RPMI7951 (cell line): Measurements from ENCODE around the gene SAMD4A. TPM values are rescaled to one million over a fixed set of nuclear protein-coding genes. Genes with fewer than 3 reads are reported as not detected.

Experiments used
- DNase-seq: peaks from one replicate; pipeline ENCODE4 v3.0.0-alpha.2; 2012; ENCODE audit warnings: low read depth
- total RNA-seq: library from RNA; depleted of rRNA; stranded (reverse); fragments of >200 nt; shearing (Covaris generic); gene quantifications from 2 replicates; pipeline ENCODE4 v1.2.3, GENCODE V29; 2014

Gene SAMD4A
- total RNA-seq, 1 experiment from 2014 or later: 10.1 TPM

DNA sequence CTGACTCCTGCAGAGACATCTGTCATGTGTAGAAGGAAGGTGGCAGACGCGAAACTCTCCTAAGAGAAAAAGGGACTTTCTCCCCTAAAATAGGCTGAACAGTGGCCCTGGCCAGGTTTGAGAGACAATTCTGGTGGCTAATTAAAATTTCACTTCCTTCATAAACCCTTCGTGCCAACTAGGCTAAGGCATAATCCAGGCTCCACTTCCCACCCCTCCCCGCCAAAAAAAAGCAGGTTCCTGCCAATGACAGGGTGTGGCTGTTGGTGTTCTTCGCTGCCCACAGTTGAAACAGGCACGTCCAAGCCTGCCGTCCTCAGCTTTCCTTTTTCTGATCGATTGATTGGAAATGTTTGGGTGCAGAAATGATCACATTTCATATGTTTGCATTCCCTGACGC, 191.1 kb downstream of the SAMD4A start:
- no peak for DNase-seq

GRCh38 chr14:54759982-54760585, 193.2 kb downstream of the SAMD4A start:
- no peak for DNase-seq

DNA sequence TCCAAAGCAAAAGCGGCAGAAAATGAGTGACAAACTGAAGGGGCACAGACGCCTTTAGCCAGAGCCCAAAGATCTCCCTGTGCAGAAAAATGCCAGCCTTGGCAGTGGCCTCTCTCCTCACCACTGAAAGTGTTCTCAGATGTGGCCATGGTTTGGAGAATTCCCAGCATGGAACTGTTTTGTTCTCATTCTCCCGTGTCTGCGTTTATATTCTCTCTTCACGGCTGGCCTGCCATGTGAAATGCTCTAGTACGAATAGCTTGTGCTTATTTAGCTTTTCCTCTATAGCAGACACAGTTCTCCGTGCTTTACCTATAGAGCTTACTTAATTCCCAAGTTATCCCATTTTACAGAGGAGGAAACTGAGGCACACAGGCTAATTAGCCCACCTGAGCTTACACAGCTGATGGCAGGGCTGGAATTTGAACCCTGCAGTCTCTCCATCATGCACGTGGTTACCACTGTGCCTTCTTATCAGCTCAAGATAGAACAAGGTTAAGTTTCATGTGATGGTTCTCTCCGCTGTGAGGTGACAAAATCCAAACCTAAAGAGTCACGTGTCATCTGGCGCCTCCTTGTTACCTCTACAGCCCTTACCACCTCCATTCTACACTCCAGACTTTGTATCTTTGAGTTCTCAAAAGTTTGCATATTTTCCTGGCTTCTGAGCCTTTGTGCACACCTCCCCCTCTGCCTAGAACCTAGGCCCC, 194.1 kb downstream of the SAMD4A start:
- no peak for DNase-seq

DNA sequence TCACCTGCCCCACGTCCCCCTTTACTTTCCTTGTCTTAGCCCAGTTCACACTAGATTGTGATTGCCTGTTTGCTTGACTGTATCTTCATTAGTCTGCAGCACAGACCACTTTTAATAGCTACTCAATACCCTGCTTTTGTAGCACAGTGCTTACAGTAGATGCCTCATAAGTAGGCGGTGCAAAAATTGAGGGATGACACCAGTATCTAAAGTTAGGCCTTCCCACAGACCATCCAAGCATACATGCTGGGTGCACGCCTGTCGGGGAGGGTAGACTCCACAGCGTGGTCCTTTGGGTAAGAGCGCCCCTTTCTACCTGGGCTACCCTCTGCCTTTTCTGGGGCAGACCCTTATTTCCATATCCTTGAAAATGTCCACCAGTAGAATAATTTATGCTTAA, 194.9 kb downstream of the SAMD4A start:
- no peak for DNase-seq

DNA sequence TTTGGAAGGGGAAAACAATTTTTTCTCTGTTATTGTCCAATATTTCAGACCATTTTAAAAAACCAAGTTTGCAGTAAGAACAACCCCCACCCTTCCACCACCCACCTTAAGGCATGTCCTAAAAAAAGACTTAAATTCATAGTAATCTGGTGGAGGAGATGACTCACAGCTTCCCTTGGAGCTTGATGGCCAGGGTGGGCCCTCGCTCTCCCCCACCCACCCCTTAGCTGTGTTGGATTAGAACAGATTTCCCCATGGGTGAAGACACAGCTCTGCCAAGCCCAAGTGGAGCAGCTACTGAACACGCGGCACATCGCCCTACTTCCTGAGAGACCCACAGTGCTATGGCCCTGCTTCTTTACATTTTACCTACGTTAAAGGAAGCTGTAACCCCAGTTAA, 195.4 kb downstream of the SAMD4A start:
- peak; percentile 27 for DNase-seq

DNA sequence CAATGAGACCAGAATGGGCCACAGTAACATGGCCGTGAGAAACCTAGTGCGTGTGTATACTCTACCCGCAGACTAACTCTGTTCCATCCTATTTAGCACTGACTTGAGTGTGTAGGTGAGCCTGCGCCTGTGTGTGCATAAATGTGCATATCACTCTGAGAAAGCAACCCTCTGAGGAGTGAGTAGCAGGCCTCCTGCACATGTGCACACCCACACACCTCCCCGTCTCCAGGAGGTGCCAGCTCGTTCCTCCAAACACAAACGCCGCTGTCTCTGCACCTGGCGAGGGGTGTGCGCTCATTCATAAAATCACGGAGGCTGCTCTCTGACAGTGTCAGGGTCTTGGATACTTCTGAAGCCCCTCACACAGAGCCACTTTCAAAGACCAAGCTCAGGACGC, 196.8 kb downstream of the SAMD4A start:
- DNase-seq: no peak

DNA sequence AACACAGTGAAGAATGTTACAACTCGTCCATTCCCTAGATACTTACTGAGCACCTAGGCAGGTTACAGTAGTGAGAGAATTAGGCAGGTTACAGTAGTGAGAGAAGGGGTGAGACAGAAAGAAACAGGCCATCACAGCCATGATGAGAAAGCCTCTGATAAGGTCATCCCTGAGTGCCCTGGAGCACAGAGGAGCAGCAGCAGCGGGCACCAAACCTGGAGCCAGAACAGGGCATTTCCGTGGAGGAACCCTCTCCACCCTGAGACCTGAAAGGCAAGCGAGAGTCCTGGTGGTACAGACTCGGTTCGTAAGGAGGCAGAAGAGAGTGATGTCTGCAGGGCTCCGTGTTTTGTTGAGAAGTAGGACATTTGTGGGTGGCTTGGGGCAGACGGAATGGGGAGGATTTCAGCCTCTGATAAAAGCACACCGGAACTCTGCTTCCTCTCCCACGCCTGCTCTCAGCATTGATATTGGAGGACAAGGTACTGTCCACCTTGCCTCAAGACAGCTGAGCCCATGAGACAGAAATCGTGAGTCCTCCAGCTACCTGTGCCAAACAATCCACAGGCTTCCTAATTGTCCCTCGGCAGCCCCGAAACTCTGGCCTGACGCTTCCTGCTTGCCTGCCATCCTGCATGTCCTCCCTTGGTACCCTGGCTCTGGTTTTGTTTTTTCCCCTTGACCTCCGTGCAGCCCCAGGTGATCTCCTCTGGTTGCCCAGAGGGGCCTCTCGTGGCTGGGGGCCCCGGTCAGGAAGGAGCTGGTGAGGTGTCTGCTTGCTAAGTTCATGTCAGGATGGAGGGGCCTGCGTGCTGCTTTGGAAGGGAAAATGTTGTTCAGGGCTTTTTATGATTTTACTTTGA, 199.6 kb downstream of the SAMD4A start:
- no peak for DNase-seq

- no peak for DNase-seq
These were observed 200.2 kb downstream of the SAMD4A start for GRCh38 chr14:54767139-54767431.

DNA sequence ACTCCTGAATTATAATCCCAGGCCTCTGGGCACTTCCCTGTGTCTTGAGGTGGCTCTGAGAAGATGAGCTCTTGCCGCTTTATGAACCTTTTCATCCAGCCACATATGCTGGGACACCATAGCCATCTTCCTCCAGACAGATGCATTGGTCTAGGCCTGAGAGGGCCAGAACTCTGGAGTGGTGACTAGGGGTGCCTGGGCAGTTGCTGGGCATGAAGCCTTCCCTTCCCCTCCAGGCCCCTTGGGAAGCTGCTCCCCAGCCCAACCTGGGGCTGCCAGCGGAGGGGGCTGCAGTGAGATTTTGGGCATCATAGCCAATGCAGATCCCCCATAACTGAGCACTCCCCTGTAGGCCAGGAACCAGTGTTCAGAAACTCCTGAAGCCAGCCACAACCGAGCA, 200.5 kb downstream of the SAMD4A start:
- no peak for DNase-seq

DNA sequence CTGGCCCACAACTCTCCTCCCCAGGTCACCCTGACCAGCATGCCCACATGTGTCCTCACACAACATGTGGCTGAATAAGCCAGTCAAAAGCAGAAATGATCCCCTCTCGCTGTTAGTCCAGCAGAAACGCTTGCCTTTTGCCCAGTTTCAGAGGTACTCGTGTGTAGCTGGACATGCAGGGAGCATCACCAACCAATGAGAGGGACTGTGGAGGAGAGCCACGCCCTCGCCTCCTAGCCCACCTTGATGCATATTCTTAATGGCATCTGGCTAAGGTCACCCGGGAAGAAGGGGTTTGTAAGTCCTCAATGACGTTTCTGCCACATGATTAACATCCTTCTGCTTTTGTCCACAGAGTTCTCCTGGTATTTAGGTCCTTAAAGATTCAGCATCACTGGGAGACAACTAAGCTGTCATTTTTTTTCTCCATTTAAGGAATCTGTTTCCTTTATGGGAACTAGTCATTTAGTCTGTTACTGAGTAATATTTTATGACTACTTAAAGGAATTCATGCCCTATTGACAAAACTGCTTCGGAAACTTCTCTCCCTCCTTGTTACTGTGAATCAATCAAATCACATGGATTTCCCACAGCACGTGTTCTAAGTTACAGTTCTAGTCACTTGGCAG, 201.7 kb downstream of the SAMD4A start:
- DNase-seq: no peak

- no peak for DNase-seq
These were observed 203.3 kb downstream of the SAMD4A start for GRCh38 chr14:54769951-54770863.

- no peak for DNase-seq
These were observed 204.6 kb downstream of the SAMD4A start for GRCh38 chr14:54771411-54772027.

DNA sequence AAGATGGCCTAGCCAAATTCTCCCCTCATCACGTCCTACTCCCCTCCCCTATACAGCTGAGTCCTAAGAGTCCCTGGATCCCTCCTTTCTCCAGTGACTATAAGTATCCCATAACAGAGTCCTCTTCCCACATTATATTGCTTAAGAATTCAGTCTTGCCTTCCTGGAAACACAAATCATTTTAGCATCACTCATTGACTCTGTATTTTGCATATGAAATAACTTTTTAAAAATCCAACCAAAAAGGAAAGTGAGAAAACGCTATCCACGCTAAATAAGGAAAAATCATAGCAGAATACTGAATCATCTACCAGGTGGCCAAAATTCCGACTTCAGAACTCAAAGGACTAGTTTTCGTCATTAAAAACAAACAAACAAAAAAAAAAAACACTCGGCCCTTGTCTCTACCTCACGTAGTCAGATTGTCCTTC, 205.5 kb downstream of the SAMD4A start:
- DNase-seq: peak; percentile 30

- peak; percentile 99 for DNase-seq
These were observed 206.5 kb downstream of the SAMD4A start for GRCh38 chr14:54773171-54774006.

GRCh38 chr14:54774824-54775223, 207.9 kb downstream of the SAMD4A start:
- no peak for DNase-seq

DNA sequence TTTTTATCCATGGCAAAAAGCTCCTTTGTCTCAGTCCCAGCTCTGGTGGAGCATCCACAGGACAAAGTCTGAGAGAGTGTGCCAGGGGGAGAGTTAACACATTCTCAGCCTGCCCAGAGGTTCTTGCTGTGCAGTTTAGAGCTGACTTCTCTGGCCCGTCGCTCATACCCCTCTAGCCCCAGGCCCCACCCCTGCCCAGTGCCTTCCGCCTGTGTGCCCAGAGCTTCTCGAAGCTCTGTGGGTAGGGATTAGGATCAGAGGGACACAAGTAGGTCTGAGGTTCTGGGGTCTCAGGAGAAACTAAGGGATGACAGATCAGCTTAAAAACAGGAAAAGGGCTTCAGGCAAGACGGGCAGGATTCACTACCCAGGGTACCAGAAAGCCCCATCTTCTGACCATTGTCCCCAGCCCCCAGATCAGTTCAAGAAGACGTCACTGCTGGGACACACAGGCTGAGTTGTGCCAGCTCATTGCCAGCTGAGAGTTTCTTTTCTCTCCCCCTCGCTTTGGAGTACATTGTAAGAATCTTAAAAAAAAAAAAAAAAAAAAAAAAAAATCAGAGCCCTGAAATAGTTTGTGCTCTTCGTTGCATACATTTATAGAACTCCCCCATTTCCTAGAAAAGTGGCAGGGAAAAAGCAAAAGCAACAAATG, 208.7 kb downstream of the SAMD4A start:
- DNase-seq: no peak

- DNase-seq: peak; percentile 80
These were observed 209.6 kb downstream of the SAMD4A start for GRCh38 chr14:54776361-54777001.

GRCh38 chr14:54777395-54777794, 210.5 kb downstream of the SAMD4A start:
- DNase-seq: no peak
